Kidney (tissue), 22 donors: ENCODE data around the gene GSTCD. TPM values are rescaled to one million over a fixed set of nuclear protein-coding genes. Genes with fewer than 3 reads are reported as not detected.
A peak's percentile ranks its signal among the peaks of the same experiment; 100 is the strongest.

Experiments
- DNase-seq, 5 donors: peaks; one replicate each; pipeline ENCODE4 v3.0.0-alpha.2; 2013 to 2020
- FAIRE-seq: peaks from 2 replicates; lab custom pipeline; 2012; peaks lifted over from hg19 to GRCh38; lab: Jason Lieb, UNC
- H3K27ac ChIP-seq, 2 donors: one replicate each; pipeline ENCODE4 v1.7.0; 2013; ENCODE audit warnings: low read depth in 2 of 2, low read length in 2 of 2, inconsistent platforms in 1 of 2
- H3K27me3 ChIP-seq: one replicate; pipeline ENCODE4 v1.7.1; 2013; ENCODE audit warnings: low read length, inconsistent platforms; ENCODE audit not compliant: control insufficient read depth, insufficient read depth
- H3K36me3 ChIP-seq, 3 donors: one replicate each; pipeline versions ENCODE4 v1.7.0 to v1.7.1; 2013; ENCODE audit warnings: low read length in 3 of 3, control low read depth in 1 of 3, inconsistent platforms in 1 of 3; ENCODE audit not compliant: insufficient read depth in 3 of 3, control insufficient read depth in 2 of 3
- H3K4me1 ChIP-seq, 3 donors: one replicate each; pipeline versions ENCODE4 v1.7.0 to v1.7.1; 2013; ENCODE audit warnings: low read length in 3 of 3, inconsistent platforms in 1 of 3, low read depth in 1 of 3; ENCODE audit not compliant: control insufficient read depth in 2 of 3, insufficient read depth in 2 of 3
- H3K4me3 ChIP-seq, 3 donors: one replicate each; pipeline versions ENCODE4 v1.7.0 to v1.8.1; 2013; ENCODE audit warnings: low read length in 3 of 3, control low read depth in 1 of 3, inconsistent platforms in 1 of 3
- H3K9ac ChIP-seq, 3 donors: one replicate each; pipeline versions ENCODE4 v1.7.0 to v1.7.1; 2013; ENCODE audit warnings: low read length in 3 of 3, control low read depth in 1 of 3, inconsistent platforms in 1 of 3
- H3K9me3 ChIP-seq, 3 donors: one replicate each; pipeline versions ENCODE4 v1.7.0 to v1.7.1; 2013; ENCODE audit warnings: low read length in 3 of 3, control low read depth in 1 of 3, inconsistent platforms in 1 of 3; ENCODE audit not compliant: control insufficient read depth in 2 of 3, insufficient read depth in 1 of 3
- CTCF ChIP-seq: IDR thresholded peaks from 3 replicates; pipeline ENCODE4 v1.5.1; 2012; ENCODE audit warnings: mild to moderate bottlenecking, moderate library complexity, borderline replicate concordance; ENCODE audit not compliant: insufficient read depth; ENCODE audit errors: extremely low read depth
- intact Hi-C: fragments of 100-400 bp; cut with DNase I; formaldehyde crosslinking; loops from one replicate; pipeline ENCODE4 v1.11.1; 2022
- long read RNA-seq, 10 donors: library from polyadenylated mRNA in 1 of 10; unstranded in 1 of 10; transcript quantifications; one replicate each; pipeline ENCODE4 v2.0.0 and lab custom pipeline, GENCODE V29; 2021 to 2026
- polyA plus RNA-seq: library from polyadenylated mRNA; stranded (reverse); fragments of 350-450 nt; fragmentation: Illumina TruSeq; extraction: RNeasy Lipid Tissue Mini Kit (QIAGEN cat#74804); gene quantifications from one replicate; pipeline ENCODE4 v1.2.3, GENCODE V29; 2014; ENCODE audit warnings: low read depth, low replicate concordance; ENCODE audit not compliant: insufficient read depth
- total RNA-seq: library from RNA; stranded (reverse); fragmentation: NEBNext Ultra II Directional; extraction: Animal tissue kit (Norgen Biotek cat#: 25700); gene quantifications from one replicate; pipeline ENCODE4 v1.2.1, GENCODE V29; 2021
- donor health status: control.
- donor health status: control.
- donor health status: control.
- donor health status: control.
- donor health status: control.
- donor health status: DM: yes; HTN: yes; CAD: no.
- donor health status: Normal renal cell carcinoma (clear cell type).

The GSTCD gene
- total RNA-seq (11.7 TPM), polyA plus RNA-seq (2.2 TPM)
- long read RNA-seq, donor 1, full-length matches to known transcripts: 1 of 1 reads
- long read RNA-seq, donor 1, partial matches to known transcripts: 0 of 1 reads
- long read RNA-seq, donor 1, other reads (novel, unspliced or antisense): 0 of 1 reads
- long read RNA-seq, donor 2: 0 reads
- long read RNA-seq, donor 3, full-length matches to known transcripts: 3 of 15 reads
- long read RNA-seq, donor 3, partial matches to known transcripts: 12 of 15 reads
- long read RNA-seq, donor 3, other reads (novel, unspliced or antisense): 0 of 15 reads
- long read RNA-seq, donor 4, full-length matches to known transcripts: 1 of 1 reads
- long read RNA-seq, donor 4, partial matches to known transcripts: 0 of 1 reads
- long read RNA-seq, donor 4, other reads (novel, unspliced or antisense): 0 of 1 reads
- long read RNA-seq, donor 5: 0 reads
- long read RNA-seq, donor 6: 0 reads
- long read RNA-seq, donor 7, full-length matches to known transcripts: 2 of 4 reads
- long read RNA-seq, donor 7, partial matches to known transcripts: 1 of 4 reads
- long read RNA-seq, donor 7, other reads (novel, unspliced or antisense): 1 of 4 reads
- long read RNA-seq, donor 8, full-length matches to known transcripts: 2 of 13 reads
- long read RNA-seq, donor 8, partial matches to known transcripts: 11 of 13 reads
- long read RNA-seq, donor 8, other reads (novel, unspliced or antisense): 0 of 13 reads
- long read RNA-seq, donor 9: 0 reads
- long read RNA-seq, donor 10: 0 reads

GRCh38 chr4:105708181-105709080 lies at the start of gene GSTCD, which contains the start of gene INTS12:
TSS of gene GSTCD (plus strand) at chr4:105708784. CDS start at chr4:105717614, 8,830 bp downstream.
TSS of gene INTS12 (minus strand) at chr4:105708689. CDS start at chr4:105700005, 8,684 bp downstream.
- DNase-seq (peak; percentile 95 to 97 (median 96)), FAIRE-seq (peak; percentile 88)
- Histone ChIP-seq H3K4me3 (peak within 1 kb of the TSS; percentile 90 to 97 (median 94)), H3K9ac (peak within 1 kb of the TSS; percentile 88 to 90 (median 90)), H3K9me3 (no peaks in the 10 kb centered on the region), H3K4me1 (peaks cover 0 to 12% (median 7%) of the 10 kb centered on the region in 3 donors), H3K27me3 (no peaks in the 10 kb centered on the region), H3K36me3 (peaks cover 0 to 4% (median 0%) of the 10 kb centered on the region in 3 donors), H3K27ac (peak within 1 kb of the TSS; percentile 83 to 91)
- no peak for TF ChIP-seq CTCF
- intact Hi-C loops: no loop called here

- DNase-seq (no peak), FAIRE-seq (no peak)
- no peaks in the 10 kb centered on the region for H3K4me1 ChIP-seq
- no peaks in the 10 kb centered on the region for H3K27me3 ChIP-seq
- no peak overlapping the region for H3K4me3 ChIP-seq
- no peak overlapping the region for H3K27ac ChIP-seq
- H3K9me3 ChIP-seq: no peaks in the 10 kb centered on the region
- intact Hi-C loops: no loop called here
- H3K36me3 ChIP-seq: no peaks in the 10 kb centered on the region
- H3K9ac ChIP-seq: no peak overlapping the region
- no peak for TF ChIP-seq CTCF
Observed at GRCh38 chr4:105659190-105659589, 49.4 kb upstream of the GSTCD start.

- Histone ChIP-seq H3K27me3 (no peaks in the 10 kb centered on the region), H3K36me3 (no peaks in the 10 kb centered on the region), H3K4me3 (no peak overlapping the region), H3K9me3 (no peaks in the 10 kb centered on the region), H3K4me1 (no peaks in the 10 kb centered on the region), H3K9ac (no peak overlapping the region), H3K27ac (no peak overlapping the region)
- FAIRE-seq (no peak), DNase-seq (no peak)
- intact Hi-C loops: no loop called here
- TF ChIP-seq CTCF: no peak
Observed at GRCh38 chr4:105661028-105661427, 47.6 kb upstream of the GSTCD start.
